Left lung (tissue), 10 donors: Measurements from ENCODE around the gene CARS2. TPM values are rescaled to one million over a fixed set of nuclear protein-coding genes. Genes with fewer than 3 reads are reported as not detected.

Source experiments
- ATAC-seq: fragments of 200-7000 bp; cut with Tn5 transposase; one replicate; pipeline ENCODE4 v1.9.1; 2020; ENCODE audit warnings: moderate library complexity
- DNase-seq, 4 donors: peaks; one replicate each; pipeline ENCODE4 v3.0.0-alpha.2; 2013 to 2020
- H3K27ac ChIP-seq, 2 donors: fragments of 200-600 bp; sonication (generic) in 1 of 2; one replicate each; pipeline versions ENCODE4 v1.5.0 to v1.8.0; 2020 to 2021
- H3K27me3 ChIP-seq, 2 donors: fragments of 200-600 bp; sonication (generic) in 1 of 2; one replicate each; pipeline versions ENCODE4 v1.5.0 to v1.8.0; 2020 to 2021
- H3K36me3 ChIP-seq, 2 donors: fragments of 200-600 bp; sonication (generic) in 1 of 2; one replicate each; pipeline versions ENCODE4 v1.5.0 to v1.8.0; 2020 to 2021
- H3K4me1 ChIP-seq, 2 donors: fragments of 200-600 bp; one replicate each; pipeline ENCODE4 v1.8.0; 2021
- H3K4me3 ChIP-seq, 2 donors: fragments of 200-600 bp; sonication (generic) in 1 of 2; one replicate each; pipeline versions ENCODE4 v1.5.0 to v1.8.0; 2020 to 2021; ENCODE audit warnings: mild to moderate bottlenecking in 1 of 2
- H3K9me3 ChIP-seq, 2 donors: fragments of 200-600 bp; sonication (generic) in 1 of 2; one replicate each; pipeline versions ENCODE4 v1.5.0 to v1.8.0; 2020 to 2021
- intact Hi-C, 2 donors: fragments of 100-400 bp; cut with DNase I; formaldehyde crosslinking; loops; one replicate each; pipeline versions ENCODE4 v1.11.2 to v1.14.2; 2022
- polyA plus RNA-seq, 6 donors: library from polyadenylated mRNA; unstranded; fragments of 120-200 nt; gene quantifications; one replicate each; pipeline ENCODE4 v1.2.1, GENCODE V29; 2013; ENCODE audit not compliant: insufficient read length in 6 of 6
- total RNA-seq, 2 donors: library from RNA; stranded (reverse); fragmentation: NEBNext Ultra II Directional; extraction: Animal tissue kit (Norgen Biotek cat#: 25700); gene quantifications; one replicate each; pipeline ENCODE4 v1.2.1, GENCODE V29; 2021
- TF ChIP-seq, protein P1 (sequence below), 2 donors: fragments of 200-600 bp; sonication (generic) in 1 of 2; IDR thresholded peaks; one replicate each; pipeline versions ENCODE4 v1.5.0 to v1.8.0; 2021; ENCODE audit warnings: antibody characterized with exemption in 2 of 2
- donor health status: DM: no; HTN: yes; CAD: no.
- donor health status: DM: no; HTN: no; CAD: no.

CARS2 gene
- total and polyA plus RNA-seq, 8 donors: 61.9 to 79.8 (median 71.3) TPM

DNA sequence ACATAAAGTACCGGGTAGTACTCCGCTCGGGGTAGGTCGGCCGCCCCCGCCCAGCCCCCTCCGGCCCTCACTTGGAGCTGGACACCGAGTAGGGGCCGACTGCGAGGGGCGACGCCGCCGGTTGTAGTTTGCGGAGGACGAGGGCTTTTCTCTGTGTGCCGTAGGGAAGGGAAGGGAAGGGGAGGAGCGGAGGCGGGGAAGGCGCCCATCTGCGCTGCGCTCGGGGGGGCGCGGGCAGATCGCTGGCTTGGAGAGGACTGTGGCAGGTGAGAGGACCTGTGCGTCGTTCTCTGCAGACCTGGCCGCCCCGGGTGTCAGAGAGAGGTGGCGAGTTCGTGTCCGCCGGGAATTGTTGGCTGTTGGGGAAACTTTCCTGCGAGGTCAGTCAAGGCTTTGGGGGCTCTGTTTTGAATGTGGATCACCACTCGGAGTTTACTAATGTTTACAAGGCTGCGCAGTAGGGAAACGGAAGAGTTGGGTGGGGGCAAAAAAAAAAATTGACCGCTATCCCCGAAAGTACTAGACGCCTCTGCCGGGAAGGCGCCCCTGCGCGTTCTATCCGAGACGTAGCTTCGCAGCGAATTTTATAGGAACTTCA, 9.0 kb upstream of the CARS2 start:
- no peaks in the 10 kb centered on the region for H3K9me3 ChIP-seq
- H3K27me3 ChIP-seq: no peaks in the 10 kb centered on the region
- H3K4me1 ChIP-seq: peaks cover 22 to 30% of the 10 kb centered on the region in 2 donors
- TF ChIP-seq, protein P1, sequence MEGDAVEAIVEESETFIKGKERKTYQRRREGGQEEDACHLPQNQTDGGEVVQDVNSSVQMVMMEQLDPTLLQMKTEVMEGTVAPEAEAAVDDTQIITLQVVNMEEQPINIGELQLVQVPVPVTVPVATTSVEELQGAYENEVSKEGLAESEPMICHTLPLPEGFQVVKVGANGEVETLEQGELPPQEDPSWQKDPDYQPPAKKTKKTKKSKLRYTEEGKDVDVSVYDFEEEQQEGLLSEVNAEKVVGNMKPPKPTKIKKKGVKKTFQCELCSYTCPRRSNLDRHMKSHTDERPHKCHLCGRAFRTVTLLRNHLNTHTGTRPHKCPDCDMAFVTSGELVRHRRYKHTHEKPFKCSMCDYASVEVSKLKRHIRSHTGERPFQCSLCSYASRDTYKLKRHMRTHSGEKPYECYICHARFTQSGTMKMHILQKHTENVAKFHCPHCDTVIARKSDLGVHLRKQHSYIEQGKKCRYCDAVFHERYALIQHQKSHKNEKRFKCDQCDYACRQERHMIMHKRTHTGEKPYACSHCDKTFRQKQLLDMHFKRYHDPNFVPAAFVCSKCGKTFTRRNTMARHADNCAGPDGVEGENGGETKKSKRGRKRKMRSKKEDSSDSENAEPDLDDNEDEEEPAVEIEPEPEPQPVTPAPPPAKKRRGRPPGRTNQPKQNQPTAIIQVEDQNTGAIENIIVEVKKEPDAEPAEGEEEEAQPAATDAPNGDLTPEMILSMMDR (IDR thresholded peaks at IDR 0.05): no peak
- ATAC-seq (peak; percentile 14), DNase-seq (peak; percentile 49 to 91 (median 71))
- H3K36me3 ChIP-seq: peaks cover 0 to 9% of the 10 kb centered on the region in 2 donors
- intact Hi-C loops: no loop called here
- H3K4me3 ChIP-seq: peak overlapping the region; percentile 92
- H3K27ac ChIP-seq: peak overlapping the region; percentile 98 to 100

DNA sequence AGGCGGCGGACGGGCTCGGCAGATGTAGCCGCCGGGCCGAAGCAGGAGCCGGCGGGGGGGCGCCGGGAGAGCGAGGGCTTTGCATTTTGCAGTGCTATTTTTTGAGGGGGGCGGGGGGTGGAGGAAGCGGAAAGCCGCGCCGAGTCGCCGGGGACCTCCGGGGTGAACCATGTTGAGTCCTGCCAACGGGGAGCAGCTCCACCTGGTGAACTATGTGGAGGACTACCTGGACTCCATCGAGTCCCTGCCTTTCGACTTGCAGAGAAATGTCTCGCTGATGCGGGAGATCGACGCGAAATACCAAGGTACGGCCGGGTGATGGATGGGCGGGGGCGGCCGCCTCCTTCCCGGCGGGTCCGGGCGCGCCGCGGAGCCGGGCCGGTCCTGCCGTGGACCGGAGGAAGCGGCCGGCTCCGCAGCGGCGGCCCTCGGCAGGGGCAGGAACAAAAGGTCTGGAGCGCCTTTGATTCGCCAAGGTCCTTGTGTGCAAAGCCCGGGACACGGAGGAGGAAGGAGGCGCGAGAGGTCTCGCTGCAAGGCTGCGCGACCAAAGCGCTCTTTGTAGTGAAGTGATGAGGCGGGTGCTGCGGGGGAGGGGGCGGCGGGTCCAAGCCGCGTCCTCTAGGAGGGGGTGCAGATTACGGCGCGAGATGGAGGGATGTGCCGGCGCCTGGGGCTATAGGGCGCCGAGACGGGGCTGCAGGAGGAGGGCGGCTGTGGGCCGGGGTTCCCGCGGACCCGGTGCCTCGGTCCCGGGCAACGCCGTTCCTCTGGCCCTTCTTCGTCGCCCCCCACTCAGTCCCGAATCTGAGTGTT, 8.3 kb upstream of the CARS2 start:
- no peaks in the 10 kb centered on the region for H3K27me3 ChIP-seq
- H3K27ac ChIP-seq: peak overlapping the region; percentile 98 to 100
- H3K9me3 ChIP-seq: no peaks in the 10 kb centered on the region
- DNase-seq: peak; percentile 17 to 89 (median 62)
- ATAC-seq: no peak
- intact Hi-C loops: no loop called here
- peaks cover 0 to 2% of the 10 kb centered on the region in 2 donors for H3K36me3 ChIP-seq
- peaks cover 22 to 30% of the 10 kb centered on the region in 2 donors for H3K4me1 ChIP-seq
- peak overlapping the region; percentile 92 for H3K4me3 ChIP-seq
- TF ChIP-seq, protein P1 (IDR thresholded peaks at IDR 0.05): no peak

- Histone ChIP-seq H3K9me3 (no peaks in the 10 kb centered on the region), H3K27ac (peak within 1 kb of the TSS; percentile 98 to 100), H3K36me3 (no peaks in the 10 kb centered on the region), H3K4me1 (peaks cover 22 to 30% of the 10 kb centered on the region in 2 donors), H3K27me3 (no peaks in the 10 kb centered on the region), H3K4me3 (peak within 1 kb of the TSS; percentile 92)
- intact Hi-C loops: no loop called here
- DNase-seq (no peak), ATAC-seq (no peak)
- TF ChIP-seq, protein P1 (IDR thresholded peaks at IDR 0.05): no peak
Observed at GRCh38 chr13:110713642-110713952, 7.7 kb upstream of the CARS2 start, which contains the start of gene ING1. TSS of gene ING1 (plus strand) at chr13:110713700. CDS start at chr13:110714150, 450 bp downstream.

- peak overlapping the region; percentile 92 for H3K4me3 ChIP-seq
- peaks cover 22 to 26% of the 10 kb centered on the region in 2 donors for H3K4me1 ChIP-seq
- peak overlapping the region; percentile 98 to 100 for H3K27ac ChIP-seq
- no peaks in the 10 kb centered on the region for H3K9me3 ChIP-seq
- ATAC-seq (peak; percentile 63), DNase-seq (peak; percentile 99 to 100 (median 100))
- intact Hi-C loops: no loop called here
- TF ChIP-seq, protein P1 (IDR thresholded peaks at IDR 0.05): no peak
- H3K27me3 ChIP-seq: no peaks in the 10 kb centered on the region
- H3K36me3 ChIP-seq: no peaks in the 10 kb centered on the region
Observed at GRCh38 chr13:110712849-110713641, 7.1 kb upstream of the CARS2 start.
